ENCODE results near the gene MPV17L.
"Not testable (repeated sequence)": the region's sequence is repeated elsewhere in the genome, so short reads cannot be mapped to it uniquely, and the experiment has no call there.

MPV17L gene

DNA sequence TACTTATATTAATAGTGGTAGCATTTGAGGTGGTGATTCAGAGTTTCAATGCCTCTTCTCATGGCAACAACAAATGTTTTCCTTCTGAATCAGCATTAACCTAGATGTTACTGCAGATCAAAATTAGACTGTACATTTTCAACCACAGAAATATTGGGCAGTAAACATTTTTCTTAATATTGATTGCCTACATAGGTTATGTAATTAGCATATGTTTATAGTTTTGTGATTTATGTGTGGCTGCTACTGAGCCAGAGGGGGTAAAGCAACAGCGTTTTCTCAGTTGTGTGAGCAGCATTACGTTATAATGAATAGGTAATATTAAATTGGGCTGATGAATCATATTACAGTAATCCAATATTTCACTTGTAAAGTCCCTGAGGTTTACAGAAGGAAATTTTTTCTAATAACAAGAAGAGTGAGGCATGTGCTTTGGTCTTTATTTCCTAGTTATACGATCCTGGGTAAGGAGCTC, 20.0 kb downstream of the MPV17L start:
- no peak for DNase-seq

- DNase-seq = no peak
Observed at GRCh38 chr16:15417197-15417596, 21.6 kb downstream of the MPV17L start.

- DNase-seq = no peak
Observed at GRCh38 chr16:15418206-15418605, 22.7 kb downstream of the MPV17L start.

DNA sequence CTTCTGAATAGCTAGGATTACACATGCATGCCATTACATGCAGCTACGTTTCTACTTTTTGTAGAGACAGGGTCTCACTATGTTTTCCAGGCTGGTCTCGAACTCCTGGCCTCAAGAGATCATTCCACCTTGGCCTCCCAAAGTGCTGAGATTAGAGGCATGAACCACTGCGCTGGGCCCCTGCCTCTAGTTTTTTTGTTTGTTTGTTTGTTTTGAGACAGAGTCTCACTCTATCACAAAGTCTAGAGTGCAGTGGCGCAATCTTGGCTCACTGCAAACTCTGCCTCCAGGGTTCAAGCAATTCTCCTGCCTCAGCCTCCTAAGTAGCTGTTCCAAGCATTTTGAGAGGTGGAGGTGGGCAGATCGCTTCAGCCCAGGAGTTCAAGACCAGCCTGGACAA, 26.1 kb downstream of the MPV17L start:
- DNase-seq = not testable (repeated sequence)

DNA sequence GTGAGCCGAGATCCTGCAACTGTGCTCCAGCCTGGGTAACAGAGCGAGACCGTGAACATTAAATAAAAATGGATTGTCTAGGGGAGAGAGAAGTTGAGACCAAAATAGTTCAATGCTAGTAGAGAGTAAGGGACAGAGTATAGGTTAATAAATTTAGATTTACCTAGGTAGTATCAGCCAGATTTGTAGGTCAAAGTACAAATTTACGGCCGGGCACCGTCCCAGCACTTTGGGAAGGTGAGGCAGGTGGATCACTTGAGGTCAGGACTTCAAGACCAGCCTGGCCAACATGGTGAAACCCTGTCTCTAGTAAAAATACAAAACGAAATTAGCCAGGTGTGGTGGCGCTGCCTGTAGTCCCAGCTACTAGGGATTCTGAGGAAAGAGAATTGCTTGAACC, 26.7 kb downstream of the MPV17L start:
- DNase-seq = no peak

DNA sequence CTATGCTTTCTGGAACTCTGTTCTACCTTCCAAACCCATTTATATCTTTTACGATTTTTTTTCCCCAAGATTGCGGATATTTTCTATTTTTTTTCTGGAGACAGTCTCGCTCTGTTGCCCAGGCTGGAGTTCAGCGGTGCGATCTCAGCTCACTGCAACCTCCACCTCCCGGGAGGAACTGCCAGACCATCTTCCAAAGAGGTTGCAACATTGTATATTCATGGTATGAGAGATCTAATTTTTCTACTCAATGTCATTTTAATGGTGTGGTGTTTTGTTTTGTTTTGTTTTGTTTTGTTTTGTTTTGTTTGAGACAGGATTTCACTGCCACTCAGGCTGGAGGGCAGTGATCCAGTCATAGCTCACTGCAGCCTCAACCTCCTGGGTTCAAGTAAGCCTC, 30.3 kb downstream of the MPV17L start:
- DNase-seq = no peak

DNA sequence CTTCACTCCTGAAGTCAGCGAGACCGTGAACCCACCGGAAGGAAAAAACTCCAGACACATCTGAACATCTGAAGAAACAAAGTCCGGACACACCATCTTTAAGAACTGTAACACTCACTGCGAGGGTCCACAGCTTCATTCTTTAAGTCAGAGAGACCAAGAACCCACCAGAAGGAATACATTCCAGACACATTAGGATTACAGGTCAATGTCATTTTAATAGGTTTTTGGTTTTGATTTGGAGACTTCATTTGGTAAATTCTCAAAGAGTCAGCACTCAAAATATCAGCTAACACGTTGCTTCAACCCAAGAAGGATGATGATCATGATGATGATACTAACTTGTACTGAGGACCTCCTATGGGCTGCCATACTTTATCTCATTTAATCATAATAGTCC, 31.2 kb downstream of the MPV17L start:
- DNase-seq = no peak

DNA sequence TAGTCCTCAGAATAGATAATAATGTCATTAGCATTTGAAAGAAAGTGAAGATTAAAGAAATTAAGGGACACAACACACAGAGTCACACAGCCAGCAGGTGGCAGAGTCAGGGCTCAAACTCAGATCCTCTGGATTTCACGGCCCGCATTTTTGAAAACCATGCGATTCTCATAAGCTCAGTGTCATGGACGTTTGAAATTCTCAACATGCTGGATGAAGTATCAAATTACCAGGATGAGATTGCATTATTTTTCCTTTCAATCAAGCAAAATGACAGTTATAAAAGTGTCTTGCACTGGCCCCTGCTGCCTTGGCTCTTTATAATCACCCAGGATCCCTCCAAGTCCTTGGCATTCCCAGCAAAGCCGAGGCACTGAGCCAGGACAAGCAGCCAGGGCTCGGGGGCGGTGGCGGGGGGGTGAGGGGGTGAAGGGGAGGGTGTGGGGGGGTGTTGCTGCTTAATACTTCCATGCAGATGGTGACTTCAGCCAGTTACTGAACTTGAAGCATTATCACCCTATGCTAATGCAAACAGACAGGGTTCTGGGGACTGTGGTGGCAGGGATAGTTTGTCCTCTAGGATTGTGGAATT, 32.2 kb downstream of the MPV17L start:
- DNase-seq = peak; percentile 27

DNA sequence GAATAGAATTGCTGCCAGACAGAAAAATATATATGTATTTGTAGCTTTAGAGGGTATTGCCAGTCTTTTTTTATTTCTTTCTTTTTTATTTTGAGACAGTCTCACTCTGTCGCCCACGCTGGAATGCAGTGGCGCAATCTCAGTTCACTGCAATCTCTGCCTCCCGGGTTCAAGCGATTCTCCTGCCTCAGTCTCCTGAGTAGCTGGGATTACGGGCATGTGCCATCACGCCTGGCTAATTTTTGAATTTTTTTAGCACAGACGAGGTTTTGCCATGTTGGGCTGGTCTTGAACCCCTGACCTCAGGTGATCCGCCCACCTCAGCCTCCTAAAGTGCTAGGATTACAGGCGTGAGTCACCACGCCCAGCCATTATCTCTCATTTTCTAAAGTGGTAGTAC, 35.3 kb downstream of the MPV17L start:
- DNase-seq = not testable (repeated sequence)

DNA sequence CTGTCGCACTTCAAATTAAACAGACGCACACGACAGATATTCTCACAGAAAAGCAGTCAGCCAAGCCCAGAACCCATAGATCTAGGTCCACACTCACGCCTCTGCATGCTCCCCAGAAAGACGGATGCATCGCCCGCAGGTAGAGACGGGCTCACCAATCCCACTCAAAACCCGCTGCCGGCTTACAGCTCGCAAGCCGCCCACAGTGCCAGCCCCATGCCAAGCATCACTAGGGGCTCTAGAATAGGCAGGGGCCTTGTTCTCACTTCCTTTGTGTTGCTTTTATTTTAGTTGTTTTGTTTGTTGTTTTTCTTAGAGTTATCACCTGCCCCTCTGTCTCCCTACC, 38.5 kb downstream of the MPV17L start:
- DNase-seq = no peak

GRCh38 chr16:15434425-15435215, 39.1 kb downstream of the MPV17L start, which contains the start of gene BMERB1:
BMERB1 (plus strand) TSS chr16:15434588; CDS start chr16:15434654, 66 bp downstream.
- DNase-seq = peak; percentile 21

DNA sequence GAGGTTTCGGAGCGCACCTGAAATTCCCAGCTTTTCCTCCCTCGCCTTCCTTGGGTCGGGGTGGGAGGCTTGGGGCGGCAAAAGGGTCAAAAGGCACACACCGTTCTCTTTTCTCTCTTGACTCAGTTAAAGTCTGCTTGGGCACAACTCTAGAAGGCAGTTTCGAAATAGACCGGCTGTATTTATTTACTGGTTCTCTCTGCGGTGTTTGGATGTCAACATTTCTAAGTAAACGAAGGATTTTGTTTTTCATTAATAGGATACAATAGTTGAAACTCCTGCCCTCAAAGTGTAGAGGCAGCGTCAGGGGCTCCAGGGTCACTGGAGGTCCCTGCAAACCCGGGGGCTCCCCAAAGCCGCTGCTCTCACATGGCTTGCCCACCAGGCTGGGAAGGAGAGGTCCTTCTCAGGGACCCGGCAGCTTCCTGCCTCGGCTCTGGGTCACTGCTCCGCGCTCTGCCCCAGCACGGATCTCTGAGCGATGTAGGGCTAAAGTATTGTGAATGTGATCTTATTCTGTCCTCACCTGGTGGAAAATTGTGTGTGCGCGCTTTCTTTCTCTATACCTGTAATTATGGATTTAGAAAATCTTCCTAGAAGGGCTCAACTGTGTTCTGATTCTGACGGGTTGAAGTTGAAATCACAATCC, 39.8 kb downstream of the MPV17L start:
- no peak for DNase-seq

- DNase-seq = no peak
Observed at GRCh38 chr16:15439102-15439501, 43.5 kb downstream of the MPV17L start.

GRCh38 chr16:15439521-15439920, 44.0 kb downstream of the MPV17L start:
- DNase-seq = no peak

- no peak for DNase-seq
Observed at GRCh38 chr16:15440852-15441251, 45.3 kb downstream of the MPV17L start.

DNA sequence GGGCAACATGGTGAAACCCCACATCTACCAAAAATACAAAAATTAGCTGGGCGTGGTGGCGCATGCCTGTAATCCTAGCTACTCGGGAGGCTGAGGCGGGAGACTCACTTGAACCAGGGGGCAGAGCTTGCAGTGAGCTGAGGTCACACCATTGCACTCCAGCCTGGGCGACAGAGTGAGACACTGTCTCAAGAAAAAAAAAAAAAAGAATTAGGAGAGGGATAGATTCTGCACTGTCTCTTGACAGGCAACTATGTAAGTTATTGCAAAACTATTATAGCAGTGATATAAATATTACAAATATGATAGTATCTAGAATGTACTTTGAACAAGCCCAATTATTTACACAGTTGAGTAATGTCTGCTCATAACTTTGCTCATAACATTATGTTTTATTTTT, 46.6 kb downstream of the MPV17L start:
- not testable (repeated sequence) for DNase-seq

- DNase-seq = no peak
Observed at GRCh38 chr16:15443753-15444152, 48.2 kb downstream of the MPV17L start.

DNA sequence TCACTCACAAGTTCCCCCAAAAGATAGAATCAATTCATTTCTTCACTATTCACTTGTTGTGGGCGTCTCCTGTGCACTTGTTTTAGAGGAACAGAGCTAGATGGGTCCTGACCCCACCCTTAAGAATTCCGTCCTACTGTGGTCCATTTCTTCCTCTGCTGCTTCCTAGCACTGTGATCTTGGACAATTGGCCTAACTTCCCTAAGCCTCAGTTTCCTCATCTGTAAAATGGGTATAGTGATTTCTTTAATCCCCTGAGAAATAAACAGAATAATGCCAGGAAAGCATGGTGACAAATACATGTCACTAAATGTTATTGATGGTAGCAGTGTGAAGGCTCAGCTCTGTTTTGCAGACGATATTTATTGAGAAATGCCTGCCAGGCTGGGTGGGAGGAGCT, 48.7 kb downstream of the MPV17L start:
- DNase-seq = no peak

- no peak for DNase-seq
Observed at GRCh38 chr16:15445450-15445849, 49.9 kb downstream of the MPV17L start.

GRCh38 chr16:15446901-15447300, 51.3 kb downstream of the MPV17L start:
- no peak for DNase-seq

- no peak for DNase-seq
Observed at GRCh38 chr16:15450624-15451023, 55.1 kb downstream of the MPV17L start.

DNA sequence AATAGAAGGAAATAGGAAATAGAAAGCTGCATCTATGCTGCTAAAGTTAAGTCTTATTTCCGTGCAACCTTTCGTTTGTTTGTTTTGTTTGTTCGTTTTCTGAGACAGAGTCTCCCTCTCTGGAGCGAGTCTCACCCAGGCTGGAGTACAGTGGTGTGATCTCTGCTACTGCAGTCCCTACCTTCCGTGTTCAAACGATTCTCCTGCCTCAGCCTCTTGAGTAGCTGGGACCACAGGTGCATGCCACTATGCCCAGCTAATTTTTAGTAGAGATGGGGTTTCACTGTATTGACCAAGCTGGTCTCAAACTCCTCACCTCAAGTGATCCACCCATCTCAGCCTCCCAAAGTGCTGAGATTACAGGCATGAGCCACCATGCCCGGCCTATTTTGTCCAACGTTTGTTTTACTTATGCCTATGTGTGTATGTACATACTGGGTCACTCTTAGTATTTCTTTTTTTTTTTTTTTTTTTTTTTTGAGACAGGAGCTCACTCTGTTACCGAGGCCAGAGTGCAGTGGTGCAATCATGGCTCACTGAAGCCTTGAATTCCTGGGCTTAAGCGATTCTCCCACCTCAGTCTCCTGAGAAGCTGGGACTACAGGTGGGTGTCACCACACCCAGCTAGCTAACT, 55.7 kb downstream of the MPV17L start:
- DNase-seq = no peak

DNA sequence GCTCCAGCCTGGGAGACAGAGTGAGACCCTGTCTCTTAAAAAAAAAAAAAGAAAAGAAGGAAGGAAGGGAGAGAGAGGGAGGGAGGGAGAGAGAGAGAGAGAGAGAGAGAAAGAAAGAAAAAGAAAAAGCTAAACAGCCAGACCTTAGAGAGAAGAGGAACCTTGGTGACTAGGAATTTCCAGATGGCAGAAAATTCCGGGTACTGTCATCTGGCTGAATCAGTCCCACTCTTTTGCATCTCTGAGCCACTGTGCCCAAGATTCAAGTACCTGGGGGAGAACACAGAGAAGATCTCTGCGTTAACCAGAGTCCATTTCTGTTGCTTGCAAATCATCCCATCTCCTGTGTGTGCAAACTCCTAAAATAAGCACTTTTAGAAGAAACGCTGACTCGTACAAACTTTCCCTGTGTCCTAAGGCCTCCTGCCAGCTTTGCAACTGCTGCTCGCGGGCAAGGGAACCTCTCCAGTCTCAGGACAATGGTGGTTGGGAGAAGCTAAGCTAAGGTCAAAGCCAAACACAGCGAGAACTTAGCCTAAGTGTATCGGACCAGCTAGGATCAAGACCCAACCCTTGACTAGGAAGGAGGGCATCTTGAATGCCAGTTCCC, 56.8 kb downstream of the MPV17L start:
- DNase-seq = no peak
